NCI-H510A treated with DMSO at 0.1 percent for 48 hours (cell line): ENCODE measurements around the gene ROGDI.

Experiments used
- DNase-seq: peaks from one replicate; lab custom pipeline; 2025; lab: John Stamatoyannopoulos, UW

Gene ROGDI

DNA sequence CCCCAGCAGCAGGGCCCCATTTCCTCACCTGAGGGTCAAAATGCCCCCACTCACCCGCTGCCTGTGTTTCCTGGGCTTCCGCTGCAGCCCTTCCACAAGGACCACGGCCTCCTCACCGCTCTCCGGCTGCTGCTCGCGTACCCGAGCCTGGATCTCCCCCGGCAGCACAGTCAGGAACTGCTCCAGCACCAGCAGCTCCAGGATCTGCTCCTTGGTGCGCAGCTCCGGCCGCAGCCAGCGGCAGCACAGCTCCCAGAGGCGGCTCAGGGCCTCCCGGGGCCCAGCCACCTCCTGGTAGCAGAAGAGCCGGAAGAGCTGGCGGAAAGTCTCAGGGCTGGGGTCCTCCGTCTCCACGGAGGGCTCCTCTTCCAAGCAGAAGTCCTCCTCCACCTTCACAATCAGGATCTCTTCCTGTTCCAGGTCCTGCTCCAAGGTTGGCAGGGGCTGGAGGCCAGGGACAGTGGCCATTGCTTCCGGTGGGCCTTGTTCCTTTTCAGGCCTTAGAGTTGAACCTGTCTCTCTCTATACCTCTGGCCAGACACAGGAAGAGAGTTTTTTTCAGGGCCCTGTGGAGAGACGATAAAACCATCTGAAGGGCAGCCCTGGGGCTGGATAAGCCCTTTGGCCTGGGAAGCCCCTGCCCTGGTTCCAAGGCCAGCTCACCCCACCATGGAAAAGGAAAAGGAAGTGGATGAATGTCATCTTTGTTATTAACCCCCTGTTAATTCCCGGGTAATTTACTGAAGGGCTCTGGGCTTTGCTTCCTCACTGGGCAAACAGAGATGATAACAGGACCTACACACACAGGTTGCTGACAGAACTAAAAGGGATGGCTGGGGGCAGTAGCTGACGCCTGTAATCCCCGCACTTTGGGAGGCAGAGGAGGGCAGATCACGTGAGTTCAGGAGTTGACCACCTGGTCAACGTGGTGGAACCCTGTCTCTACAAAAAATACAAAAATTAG, 36.6 kb downstream of the ROGDI start:
- DNase-seq = no peak

DNA sequence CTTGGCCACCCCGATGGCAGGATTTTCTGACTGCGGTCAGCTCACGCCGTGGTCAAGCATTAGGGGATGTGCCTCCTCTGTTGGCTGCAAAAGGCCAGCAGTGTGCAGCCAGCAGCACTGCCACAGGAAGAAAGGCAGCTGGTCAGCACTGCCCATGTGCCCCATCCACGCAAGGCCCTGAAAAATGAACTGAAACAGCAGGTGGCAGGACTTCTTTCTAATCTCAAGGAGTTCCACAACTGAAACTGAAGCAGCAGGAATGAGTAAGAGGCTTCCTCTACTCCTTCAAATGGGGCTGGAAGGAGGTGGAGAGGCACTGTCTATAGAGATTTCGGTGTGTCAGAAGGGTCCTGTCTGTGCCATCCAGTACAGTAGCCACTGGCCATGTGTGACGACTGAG, 38.6 kb downstream of the ROGDI start:
- no peak for DNase-seq

DNA sequence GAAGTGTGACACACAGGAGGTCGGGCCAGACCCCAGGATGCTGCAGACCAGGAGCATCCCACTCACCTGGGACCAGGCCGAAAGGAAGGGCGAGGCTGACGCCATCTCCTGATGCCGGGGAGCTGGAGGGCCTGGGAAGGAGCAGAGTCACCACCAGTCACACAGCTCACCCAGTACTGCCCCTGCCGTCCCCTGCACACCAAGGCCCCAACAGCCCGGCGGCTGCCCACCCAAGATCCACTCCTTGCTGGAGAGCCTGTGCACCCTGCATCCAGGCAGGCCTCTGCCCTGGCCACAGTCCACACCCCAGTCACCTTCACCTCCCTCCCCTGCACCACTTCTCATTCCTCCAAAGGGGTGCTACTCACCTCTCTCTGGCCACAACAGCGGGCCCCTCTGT, 40.2 kb downstream of the ROGDI start:
- no peak for DNase-seq

DNA sequence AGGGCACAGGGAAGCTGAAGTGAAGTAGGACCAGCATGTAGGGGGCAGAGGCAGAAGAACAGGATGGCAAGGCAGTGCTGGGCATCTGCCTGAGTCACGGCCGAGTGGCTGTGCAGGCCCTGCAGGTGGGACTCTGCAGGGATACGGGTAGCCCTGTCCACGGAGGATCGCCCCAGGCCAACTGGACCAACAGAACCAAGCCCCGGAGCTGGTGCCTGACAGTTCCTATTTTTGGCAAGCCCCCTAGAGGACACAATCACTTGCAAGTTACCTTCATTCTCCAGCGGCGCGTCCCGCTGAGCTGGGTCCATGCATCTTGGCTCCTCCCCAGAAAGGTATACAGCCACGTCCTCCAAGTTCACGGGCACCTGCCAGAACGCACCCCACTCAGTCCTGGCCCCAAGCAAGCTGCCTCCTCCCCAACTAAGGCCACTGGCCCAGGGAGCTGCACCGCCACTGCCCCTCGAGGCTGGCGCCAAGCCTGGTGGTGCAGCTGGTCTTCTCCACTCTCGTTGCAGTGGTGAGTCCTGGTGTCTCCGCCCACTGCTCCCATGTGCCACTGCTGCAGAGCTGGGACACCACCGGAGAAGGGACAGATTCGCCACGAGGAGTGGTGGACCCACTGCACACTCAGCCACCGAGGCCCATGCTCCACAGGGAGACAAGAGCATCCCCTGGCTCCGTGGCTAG, 42.1 kb downstream of the ROGDI start:
- no peak for DNase-seq

DNA sequence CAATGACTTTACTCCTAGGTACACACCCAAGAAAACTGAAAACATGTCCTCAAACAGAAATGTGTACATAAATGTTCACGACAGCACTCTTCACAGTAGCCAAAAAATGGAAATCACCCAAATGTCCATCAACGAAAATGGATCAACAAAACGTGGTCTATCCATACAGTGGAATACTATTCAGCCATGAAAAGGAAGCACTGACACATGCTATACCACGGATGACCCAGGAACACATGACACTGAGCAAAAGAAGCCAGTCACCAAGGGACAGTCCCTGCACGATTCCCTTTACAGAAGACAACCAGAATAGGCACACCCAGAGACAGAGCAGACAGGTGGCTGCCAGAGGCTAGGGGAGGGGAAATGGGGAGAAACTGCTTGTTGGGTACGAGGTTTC, 46.7 kb downstream of the ROGDI start:
- no peak for DNase-seq

DNA sequence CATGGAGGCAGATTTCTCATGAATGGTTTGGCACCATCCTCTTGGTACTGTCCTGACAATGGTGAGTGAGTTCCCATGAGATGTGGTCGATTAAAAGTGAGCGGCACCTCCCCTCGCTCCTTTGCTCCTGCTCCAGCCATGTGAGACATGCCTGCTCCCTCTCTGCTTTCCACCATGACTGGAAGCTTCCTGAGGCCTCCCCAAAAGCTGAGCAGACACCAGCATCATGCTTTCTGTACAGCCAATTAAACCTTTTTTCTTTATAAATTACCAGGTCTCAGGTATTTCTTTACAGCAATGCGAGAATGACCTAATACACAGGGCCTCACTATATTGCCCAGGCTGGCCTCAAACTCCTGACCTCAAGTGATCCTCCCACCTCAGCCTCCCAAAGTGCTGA, 47.6 kb downstream of the ROGDI start:
- no peak for DNase-seq

DNA sequence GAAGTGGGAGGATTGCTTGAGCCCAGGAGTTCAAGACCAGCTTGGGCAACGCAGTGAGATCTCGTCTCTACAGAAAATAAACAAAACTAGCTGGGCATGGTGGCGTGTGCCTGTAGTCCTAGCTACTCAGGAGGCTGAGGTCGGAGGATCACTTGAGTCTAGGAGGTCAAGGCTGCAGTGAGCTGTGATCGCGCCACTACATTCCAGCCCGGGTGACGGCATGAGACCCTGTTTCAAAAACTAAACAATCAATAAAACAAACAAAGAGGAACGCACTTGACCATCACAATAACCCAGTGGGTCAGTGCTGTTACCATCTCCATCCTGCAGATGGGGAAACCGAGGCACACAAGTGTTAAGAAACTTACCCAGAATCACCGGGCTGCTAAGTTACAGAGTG, 49.2 kb downstream of the ROGDI start:
- DNase-seq = no peak

DNA sequence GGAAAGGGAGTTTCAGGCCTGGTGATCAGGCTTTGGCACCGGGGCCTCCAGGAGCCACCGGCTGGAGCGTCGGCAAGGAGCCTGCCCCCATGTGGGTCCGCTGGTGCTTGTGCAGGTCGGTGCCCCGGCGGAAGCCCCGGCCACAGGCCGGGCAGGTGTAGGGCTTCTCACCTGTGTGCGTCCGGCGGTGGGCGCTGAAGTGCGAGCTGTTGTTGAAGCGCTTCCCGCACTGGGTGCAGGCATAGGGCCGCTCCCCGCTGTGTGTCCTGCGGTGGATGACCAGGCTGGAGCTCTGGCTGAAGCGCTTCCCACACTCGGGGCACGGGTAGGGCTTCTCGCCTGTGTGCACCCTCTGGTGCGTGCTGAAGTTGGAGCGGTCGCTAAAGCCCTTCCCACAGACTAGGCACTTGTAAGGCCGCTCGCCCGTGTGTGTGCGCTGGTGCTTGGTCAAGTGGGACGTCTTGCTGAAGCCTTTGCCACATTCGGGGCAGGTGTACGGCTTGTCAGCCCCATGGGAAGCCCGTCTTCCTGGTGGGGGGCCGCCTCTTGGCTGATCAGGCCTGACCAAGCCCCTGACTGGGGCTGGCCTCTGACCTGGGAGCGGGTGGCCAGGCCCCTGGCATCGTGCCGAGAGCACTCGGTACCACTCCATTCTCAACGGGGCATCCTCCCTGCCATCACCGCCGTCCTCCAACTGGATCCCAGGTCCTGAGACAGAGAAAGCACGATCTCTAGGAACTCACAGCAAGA, 49.9 kb downstream of the ROGDI start:
- no peak for DNase-seq

DNA sequence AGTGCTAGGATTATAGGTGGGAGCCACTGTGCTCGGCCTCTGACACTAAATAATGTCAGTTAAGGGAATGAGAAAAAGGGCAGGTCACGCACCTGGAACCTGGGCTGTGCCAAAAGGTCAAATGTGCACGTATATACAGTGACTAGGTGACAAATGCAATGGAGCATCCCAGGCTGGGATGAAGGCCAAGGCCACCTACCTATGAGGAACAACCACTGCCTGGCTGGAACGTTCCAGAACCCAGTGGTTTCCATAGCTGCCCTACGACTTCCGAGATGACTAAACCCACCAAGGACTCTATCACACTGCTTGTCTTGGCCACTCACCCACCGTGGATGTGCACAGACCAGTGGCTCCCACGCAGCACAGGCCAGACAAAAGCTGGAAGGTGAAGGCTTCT, 51.5 kb downstream of the ROGDI start:
- no peak for DNase-seq

DNA sequence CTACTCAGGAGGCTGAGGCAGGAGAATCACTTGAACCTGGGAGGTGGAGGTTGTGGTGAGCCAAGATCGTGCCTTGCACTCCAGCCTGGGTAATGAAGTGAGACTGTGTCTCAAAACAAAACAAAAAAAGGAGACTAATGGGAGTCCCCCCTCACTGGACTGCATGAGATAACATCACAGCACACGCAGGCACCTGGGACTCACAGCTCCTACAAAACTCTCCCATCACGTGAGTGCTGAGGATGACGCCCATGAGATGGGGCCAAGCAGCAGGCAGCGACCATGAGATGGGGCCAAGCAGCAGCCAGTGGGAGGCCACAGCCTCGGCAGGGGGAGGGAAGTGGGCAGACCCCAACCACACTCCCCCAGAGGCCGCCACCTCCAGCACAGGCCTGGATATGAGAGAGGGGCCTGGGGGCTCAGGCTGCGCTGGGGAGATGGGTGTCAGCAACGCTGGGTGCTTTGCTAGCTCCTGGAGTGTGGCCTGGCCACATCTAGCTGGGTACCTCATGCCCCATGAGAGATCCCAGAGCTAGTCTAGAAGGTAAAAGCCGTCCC, 52.7 kb downstream of the ROGDI start:
- DNase-seq = no peak

DNA sequence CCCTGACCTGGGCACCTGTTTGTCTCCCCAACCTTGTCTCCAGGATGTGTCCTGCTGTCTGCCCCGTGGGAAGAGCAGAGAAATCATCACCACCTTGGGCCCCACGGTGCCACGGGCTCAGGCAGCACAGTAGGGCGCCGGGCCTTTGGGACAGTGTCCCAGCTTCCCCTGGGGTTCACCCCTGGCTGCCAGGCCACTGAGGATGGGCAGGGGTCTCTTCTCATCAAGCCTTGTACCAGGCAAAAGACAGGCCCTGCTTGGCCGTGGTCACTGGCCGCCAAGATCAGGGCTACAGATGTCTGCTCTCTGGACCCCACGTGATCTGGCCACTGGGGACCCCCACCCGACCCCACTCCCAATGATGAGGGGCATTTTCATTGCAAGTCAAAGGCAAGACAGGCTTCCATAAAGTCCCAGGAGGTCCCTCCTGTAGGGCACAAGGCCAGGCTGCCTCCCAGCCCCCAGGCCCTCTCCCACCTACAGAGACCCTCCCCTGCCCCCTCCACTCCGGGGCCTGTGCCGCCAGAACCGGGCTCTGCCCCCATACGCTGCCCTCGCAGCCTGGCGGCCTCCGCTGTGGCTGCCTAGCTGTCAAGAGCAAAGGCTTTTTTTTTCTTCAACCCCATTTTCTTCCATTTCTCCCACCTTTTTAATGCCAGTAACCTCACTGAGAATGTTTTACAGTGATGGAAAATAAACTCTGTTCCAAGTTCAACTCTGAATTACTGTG, 53.6 kb downstream of the ROGDI start:
- no peak for DNase-seq

DNA sequence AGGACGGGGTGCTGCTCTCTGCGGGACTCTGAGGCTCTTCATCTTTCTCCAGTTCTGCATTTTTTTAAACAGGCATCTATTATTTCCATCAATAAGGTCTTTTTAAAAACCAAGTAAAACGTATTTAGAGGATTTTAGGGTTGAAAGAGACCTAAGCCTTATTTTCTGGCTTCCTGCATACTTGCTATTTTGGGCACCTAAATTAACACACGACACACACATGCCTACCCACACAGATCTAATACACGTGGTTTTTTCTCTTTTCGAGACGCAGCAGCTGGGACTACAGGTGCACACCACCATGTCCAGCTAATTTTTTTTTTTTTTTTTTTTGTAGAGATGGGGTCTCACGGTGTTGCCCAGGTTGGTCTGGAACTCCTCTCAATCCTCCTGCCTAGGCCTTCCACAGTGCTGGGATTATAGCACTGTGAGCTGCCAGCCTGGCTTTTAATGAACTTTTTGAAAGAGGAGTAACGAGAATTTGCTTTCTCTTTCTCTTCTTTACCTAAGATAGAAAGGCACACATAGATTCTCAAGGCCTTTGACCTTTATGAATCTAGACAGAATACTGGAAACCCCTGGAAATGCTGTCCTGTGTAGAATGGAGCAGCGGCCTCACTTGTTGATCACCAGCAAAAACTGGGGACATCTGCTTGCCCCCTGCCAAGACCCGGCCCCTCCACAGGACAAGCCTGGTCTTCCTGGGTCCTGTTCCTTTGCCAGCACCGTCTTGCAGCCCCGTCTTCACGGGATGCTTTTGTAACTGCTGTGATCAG, 54.3 kb downstream of the ROGDI start:
- no peak for DNase-seq

DNA sequence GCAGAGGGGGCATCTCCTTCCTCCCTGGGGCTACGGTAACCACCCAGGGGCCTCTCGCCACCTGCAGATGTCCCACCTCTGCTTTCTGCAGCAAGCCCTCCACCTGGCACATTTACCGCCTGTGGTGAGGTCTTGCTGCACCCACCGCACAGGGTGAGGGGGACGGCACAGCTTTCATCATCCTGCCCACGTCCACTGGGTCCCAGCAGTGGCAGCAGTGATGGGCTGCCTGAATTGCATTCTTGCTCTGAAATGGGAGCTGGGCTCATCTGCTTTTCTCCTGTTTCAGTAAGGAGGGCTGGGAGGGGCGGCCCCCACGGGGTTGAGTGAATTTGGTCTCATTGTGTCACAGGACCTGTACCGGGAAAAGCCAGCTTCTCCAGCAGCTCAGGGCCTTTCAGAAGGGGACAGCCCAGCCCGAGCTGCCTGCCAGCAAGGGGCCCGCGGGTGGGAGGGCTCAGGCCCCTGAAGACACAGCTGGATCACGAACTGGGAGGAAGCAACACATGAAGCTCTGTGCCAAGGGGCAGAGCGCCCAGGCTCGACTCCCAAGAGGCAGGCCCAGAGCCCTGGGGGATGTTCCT, 55.4 kb downstream of the ROGDI start:
- DNase-seq = no peak
